Measurements from ENCODE around the gene FGD3.

The FGD3 gene

GRCh38 chr9:93025736-93026135, 78.4 kb downstream of the FGD3 start:
- DNase-seq (ENCODE audit: insufficient read length, low spot score): no peak
- FAIRE-seq: no peak

DNA sequence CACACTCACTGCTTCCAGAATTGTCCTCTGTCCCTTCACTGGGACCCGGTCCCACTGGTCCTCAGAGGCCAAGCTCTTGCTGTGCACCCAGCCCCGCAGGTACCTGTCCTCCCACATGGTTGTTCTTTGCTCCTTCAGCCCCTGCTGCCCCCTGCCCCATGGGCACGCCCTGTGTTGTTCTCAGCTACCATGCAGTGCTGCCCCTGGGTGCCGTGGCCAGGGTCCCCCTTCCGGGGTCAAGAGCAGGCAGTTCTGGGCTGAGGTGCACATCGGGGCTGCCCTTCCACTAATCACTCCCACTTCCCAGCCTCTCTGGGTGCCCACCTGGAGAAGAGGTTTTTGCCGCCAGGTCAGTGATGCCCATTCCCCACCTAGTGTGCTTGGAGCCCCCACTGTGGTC, 79.3 kb downstream of the FGD3 start:
- DNase-seq (ENCODE audit: insufficient read length, low spot score) (no peak), FAIRE-seq (no peak)

- DNase-seq (ENCODE audit: insufficient read length, low spot score): no peak
- FAIRE-seq: no peak
Measured at GRCh38 chr9:93027750-93028149, 80.4 kb downstream of the FGD3 start.

DNA sequence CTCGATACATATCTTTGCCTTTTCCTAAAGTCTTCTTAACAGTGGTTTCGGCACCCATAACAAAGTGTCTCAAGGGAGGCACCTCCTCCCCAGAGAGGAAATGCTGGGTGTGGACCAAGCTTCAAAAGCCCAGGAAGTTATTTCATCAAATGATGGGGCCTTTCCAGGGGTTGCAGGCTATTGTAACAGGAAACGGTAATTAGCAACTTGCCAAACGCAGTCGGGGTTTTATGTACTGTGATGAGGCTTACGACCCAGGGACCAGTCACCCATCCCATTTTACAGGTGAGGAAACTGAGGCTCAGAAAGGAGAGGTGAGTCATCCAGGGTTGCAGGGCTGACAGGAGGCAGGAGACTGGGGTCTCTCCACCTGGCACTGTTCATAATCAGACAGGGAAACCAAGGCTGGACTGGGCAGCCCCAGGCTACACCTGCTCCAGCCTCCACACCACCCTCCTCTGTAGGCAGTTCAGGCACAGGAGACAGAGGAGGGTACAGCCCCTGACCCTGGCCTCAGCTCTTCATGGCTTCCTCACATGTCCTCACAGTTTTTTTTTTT, 81.2 kb downstream of the FGD3 start:
- no peak for FAIRE-seq
- DNase-seq (ENCODE audit: insufficient read length, low spot score): no peak

DNA sequence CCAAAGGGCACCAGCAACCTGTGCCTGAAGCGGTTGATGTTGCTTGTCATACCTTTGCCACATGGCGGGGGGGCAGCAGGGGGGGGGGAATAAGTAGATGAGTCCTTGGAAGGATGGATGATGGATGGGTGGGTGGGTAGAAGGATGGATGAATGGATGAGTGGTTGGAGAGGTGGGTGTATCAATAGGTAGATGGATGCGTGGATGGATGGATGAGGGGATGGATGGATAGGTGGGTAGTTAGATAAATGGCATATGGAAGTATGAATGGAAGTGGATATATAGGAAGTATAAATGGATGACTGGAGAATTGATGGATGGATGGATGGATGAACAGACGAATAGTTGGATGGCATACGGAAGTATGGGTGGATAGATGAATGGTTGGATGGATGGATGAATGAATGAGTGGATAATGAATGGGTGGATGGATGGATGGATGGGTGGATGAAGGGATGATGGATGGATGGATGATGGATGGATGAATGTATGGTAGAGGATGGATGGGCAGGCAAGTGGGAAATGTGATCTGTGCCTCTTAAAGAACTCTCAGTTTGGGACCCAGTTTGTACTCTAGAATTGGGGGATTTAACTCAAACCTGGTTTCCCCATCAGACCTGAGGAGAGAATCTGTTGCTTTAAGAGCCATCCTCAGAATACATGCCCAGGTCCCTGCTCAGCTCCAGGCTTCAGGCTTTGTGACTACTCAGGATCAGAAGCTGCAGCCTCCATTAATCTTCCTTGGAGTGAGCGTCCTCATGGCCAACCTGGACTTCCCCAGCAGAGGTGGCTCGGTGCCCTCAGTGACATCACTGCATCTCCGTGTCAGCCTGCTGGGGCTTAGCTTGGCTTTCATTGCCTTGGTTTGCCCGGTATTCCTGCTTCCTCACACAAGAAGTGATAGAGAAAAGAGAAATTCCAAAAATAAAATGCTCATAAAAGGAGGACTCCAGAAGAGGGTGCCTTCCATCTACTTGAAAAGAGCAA, 83.6 kb downstream of the FGD3 start:
- no peak for FAIRE-seq

GRCh38 chr9:93031629-93032430, 84.5 kb downstream of the FGD3 start:
- no peak for DNase-seq (ENCODE audit: insufficient read length, low spot score)
- FAIRE-seq: no peak

More for the DNA sequence above, 83.6 kb downstream of the FGD3 start:
- no peak for DNase-seq (ENCODE audit: insufficient read length, low spot score)

DNA sequence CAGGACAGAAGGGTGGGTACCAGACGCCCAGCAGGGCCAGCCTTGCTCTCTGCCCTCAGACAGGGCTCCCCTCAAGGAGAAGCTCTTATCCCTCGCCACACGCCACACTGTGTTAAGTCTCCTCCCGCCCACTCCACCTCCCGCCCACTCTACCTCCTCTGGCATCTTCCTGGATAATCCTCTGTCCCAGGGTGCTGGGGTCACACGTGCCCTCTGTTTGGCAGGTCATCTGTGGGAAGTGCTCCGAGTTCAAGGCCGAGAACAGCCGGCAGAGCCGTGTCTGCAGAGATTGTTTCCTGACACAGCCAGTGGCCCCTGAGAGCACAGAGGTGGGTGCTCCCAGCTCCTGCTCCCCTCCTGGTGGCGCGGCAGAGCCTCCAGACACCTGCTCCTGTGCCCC, 85.2 kb downstream of the FGD3 start:
- FAIRE-seq (no peak), DNase-seq (ENCODE audit: insufficient read length, low spot score) (no peak)

DNA sequence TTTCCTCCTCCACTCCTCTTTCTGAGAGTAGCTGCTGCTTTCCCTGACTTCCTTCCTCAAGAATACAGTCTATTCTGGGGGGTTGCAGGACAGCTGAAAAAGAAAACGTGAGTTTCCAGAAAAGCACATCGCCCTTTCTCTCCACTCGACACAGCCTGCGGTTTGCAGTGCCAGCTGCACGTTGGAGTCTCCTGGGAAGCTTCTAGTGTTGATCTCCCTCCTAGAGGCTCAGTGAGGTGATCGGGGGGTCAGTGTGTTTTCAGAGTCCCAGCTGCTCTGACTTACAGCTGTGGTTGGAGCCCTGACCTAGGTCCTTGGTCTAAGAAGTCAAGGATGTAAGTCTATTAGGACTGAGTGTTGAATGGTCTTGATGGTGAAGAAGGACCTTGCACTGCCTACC, 86.2 kb downstream of the FGD3 start:
- no peak for DNase-seq (ENCODE audit: insufficient read length, low spot score)
- no peak for FAIRE-seq

GRCh38 chr9:93035106-93035660, 87.9 kb downstream of the FGD3 start:
- no peak for FAIRE-seq
- no peak for DNase-seq (ENCODE audit: insufficient read length, low spot score)

- FAIRE-seq: no peak
Measured at GRCh38 chr9:93035821-93036351, 88.6 kb downstream of the FGD3 start.

GRCh38 chr9:93036887-93037475, 89.7 kb downstream of the FGD3 start:
- no peak for DNase-seq (ENCODE audit: insufficient read length, low spot score)
- no peak for FAIRE-seq

More at GRCh38 chr9:93035821-93036351, 88.6 kb downstream of the FGD3 start:
- DNase-seq (ENCODE audit: insufficient read length, low spot score): no peak

DNA sequence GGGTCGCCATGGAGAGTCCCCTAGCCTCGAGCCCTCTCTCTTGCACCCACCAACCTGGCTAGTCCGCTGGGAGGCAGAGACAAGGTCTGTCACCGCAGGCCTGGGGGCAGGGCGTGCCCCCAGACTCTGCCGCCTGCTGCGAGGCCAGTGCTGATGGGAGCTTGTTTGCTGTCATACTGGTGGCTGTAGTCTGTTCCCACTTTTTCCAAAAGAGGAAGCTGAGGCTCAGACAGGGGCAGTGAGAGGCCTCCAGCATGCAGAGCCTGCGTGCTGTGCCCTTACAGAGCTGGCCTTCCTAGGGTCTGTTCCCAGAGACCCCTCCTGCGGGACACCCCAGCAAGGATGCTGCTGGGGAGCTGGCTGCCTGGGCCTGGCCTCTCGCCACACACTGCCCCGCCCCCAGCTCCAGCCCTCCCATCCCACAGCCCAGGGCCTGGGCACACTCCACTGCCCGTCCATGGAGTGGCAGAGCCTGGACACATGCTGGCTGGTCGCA, 90.2 kb downstream of the FGD3 start:
- no peak for FAIRE-seq

GRCh38 chr9:93038918-93039317, 91.6 kb downstream of the FGD3 start:
- DNase-seq (ENCODE audit: insufficient read length, low spot score) (no peak), FAIRE-seq (no peak)

More for the DNA sequence above, 90.2 kb downstream of the FGD3 start:
- DNase-seq (ENCODE audit: insufficient read length, low spot score): no peak

DNA sequence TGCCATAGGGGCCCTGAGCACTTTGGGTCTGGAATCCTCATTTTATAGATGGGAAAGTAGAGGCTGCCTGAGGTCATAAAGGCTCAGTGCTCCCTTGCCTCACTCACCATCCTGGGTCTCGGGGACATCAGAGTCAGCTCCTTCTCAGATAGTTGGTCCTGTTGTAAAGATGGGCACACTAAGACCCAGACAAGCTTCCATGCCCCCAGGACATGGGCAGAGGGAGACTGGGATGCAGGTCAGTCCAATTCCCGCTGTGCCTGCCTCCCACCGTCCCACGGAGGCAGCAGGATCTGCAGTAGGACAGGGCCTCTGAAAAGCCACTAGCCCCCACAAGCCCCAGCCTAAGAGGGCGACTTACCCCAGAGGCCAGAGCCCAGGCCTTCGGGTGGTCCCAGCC, 92.1 kb downstream of the FGD3 start:
- FAIRE-seq (no peak), DNase-seq (ENCODE audit: insufficient read length, low spot score) (no peak)

DNA sequence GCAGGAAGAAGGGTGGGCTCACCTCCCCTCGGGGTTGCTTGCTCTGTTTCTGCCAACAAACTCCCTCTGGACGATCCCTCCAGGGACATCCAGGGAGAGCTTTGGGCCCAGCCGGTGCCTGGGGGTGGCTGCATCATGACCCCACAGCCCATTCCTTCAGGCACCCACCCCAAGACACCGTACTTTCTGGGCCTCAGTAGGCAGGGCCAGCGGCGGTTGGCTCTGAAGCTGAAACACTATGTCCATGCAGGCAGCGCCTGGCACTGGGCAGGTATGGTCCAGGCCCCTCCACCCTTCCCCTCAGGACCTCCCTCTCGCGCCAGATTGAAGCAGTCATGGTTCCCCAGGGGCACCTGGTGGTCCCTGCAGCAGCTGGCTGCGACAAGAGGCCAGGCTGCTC, 92.7 kb downstream of the FGD3 start:
- no peak for DNase-seq (ENCODE audit: insufficient read length, low spot score)
- FAIRE-seq: no peak

- DNase-seq (ENCODE audit: insufficient read length, low spot score): no peak
- no peak for FAIRE-seq
Measured at GRCh38 chr9:93040409-93040808, 93.1 kb downstream of the FGD3 start.

GRCh38 chr9:93041108-93041802, 93.9 kb downstream of the FGD3 start:
- FAIRE-seq: no peak

DNA sequence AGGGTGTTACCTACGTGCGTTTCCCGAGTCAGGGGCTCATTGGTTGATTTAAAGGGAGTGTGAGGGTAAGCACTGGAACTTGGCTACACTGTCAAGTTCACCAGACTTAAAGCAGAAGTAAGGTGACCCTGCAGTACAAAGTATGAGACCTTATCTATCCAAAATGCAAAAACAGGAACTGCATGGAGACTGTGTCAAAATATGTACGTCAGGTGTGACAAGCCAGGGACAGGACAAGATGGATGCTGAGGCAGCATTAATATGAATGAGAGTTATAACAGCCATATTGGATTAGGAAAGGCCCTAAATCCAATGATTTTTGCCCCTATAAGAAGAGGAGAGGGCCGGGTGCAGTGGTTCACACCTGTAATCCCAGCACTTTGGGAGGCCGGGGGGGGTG, 95.8 kb downstream of the FGD3 start:
- no peak for DNase-seq (ENCODE audit: insufficient read length, low spot score)

More at GRCh38 chr9:93041108-93041802, 93.9 kb downstream of the FGD3 start:
- no peak for DNase-seq (ENCODE audit: insufficient read length, low spot score)

DNA sequence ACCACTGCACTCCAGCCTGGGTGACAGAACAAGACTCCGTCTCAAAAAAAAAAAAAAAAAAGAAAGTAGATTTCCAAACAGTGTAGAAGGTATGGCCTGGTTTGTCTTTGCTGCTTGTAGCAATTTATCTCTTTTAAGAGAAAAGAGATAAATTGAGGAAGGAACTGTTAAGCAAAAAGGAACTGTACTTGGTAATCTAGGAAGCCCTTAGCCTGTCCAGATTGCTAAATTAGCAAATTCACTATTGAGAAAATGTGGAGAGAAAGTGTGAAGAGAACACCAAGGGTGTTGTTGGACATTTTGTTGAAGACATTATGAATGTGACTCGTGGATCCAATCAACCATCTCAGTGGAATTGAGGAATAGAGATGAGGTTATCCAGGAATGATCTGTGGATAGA, 98.2 kb downstream of the FGD3 start:
- no peak for DNase-seq (ENCODE audit: insufficient read length, low spot score)
- no peak for FAIRE-seq

More for the DNA sequence above, 95.8 kb downstream of the FGD3 start:
- no peak for FAIRE-seq

All from HTR-8/SVneo (cell line).